ENCODE results near the gene RGS7.

RGS7 gene

GRCh38 chr1:240970253-240970652 lies 386.8 kb downstream of the RGS7 start:
- in situ Hi-C loops (cut with MboI; ENCODE audit: low sequenced_read_pairs): no loop called here
- DNase-seq (ENCODE audit: low spot score in 2 of 2): no peak
- H3K9me3 ChIP-seq: no peaks in the 10 kb centered on the region
- H3K4me3 ChIP-seq: no peak overlapping the region
- no peaks in the 10 kb centered on the region for H3K36me3 ChIP-seq (replicated peaks)
- H3K4me1 ChIP-seq: no peaks in the 10 kb centered on the region
- no peaks in the 10 kb centered on the region for H3K27me3 ChIP-seq (ENCODE audit: low read depth)

DNA sequence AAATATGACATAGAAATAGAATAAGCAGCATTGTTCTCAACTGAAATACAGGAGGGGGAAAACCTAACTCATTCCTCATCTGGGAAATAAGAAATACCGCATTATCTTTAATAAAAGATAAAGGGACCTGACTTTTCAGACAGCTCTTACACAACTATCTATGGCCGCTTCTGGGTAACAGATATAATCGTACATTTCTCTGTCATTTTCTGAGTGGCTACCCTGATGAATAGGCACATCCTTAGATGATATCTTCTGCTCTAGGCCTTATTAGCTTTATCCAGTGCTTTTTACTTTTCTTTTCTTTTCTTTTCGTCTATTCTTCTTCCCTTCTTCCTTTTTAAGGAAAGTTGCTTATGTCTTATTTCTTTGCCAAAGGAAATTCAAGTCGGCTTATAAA lies 388.1 kb downstream of the RGS7 start:
- Histone ChIP-seq H3K4me3 (no peak overlapping the region), H3K9me3 (no peaks in the 10 kb centered on the region), H3K27me3 (ENCODE audit: low read depth) (no peaks in the 10 kb centered on the region), H3K4me1 (no peaks in the 10 kb centered on the region), H3K36me3 (replicated peaks) (no peaks in the 10 kb centered on the region)
- DNase-seq (ENCODE audit: low spot score in 2 of 2): no peak
- in situ Hi-C loops (cut with MboI; ENCODE audit: low sequenced_read_pairs): no loop called here

DNA sequence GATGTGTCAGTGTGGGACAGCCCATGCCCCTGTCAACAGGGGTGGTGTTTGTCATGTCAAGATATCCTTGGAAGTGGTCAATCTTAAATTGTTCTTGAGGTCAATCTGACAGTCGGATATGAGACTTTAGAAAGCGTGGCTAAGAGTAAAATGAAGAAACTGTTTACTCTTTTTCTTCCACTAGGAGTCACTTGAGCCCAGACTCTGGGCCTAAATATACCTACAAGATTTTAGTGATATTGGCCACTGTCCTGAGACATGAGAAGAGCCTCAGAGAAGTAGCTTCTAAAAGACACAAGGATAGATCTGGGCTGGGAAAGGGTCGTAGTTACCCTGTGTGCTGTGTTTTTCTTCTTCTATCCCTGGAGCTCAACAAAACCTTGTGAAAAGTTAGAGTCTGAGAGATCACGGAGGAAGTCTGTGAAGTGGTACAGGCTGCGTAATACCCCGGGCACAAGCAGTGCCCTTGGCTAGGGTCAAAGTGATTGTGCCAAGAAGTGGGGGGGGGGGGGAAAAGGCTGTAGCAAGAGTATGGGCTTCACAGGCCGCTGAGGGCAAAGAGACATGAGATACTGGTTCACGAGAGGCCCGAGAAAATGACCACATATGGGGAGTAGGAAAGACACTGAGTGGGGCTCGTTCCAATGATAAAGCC lies 389.8 kb downstream of the RGS7 start:
- no peaks in the 10 kb centered on the region for H3K36me3 ChIP-seq (replicated peaks)
- in situ Hi-C loops (cut with MboI; ENCODE audit: low sequenced_read_pairs): no loop called here
- peaks cover 4% of the 10 kb centered on the region; the same call in 1 of the 2 replicates for H3K27me3 ChIP-seq (ENCODE audit: low read depth)
- DNase-seq (ENCODE audit: low spot score in 2 of 2): no peak
- H3K9me3 ChIP-seq: no peaks in the 10 kb centered on the region
- no peak overlapping the region for H3K4me3 ChIP-seq
- H3K4me1 ChIP-seq: no peaks in the 10 kb centered on the region

DNA sequence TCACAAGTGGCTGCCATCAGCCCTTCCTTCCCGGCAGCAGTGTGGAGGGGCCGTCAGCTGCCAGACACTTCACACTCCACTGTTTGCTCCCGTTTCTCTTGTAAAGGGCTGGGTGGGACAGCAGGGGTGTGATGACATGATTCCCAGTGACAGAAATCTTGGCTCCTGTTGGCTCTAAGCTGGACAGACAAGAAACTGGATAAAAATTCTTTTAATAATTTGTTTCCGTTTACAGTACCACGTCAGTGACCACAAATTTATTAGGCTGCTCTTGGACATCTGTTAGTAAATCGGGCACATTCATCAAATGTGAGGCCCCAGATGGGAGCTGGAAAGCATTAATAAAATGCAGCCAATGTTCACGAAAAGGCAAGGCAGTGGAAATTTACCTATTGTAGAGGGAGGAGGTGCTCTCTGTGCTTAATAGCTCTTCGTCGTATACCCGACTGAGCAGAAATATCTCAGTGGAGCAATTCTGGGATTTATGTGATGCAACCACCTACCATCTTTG lies 391.4 kb downstream of the RGS7 start:
- no peaks in the 10 kb centered on the region for H3K36me3 ChIP-seq (replicated peaks)
- no peak overlapping the region for H3K4me3 ChIP-seq
- in situ Hi-C loops (cut with MboI; ENCODE audit: low sequenced_read_pairs): no loop called here
- no peaks in the 10 kb centered on the region for H3K4me1 ChIP-seq
- no peak for DNase-seq (ENCODE audit: low spot score in 2 of 2)
- peaks cover 10% of the 10 kb centered on the region; the same call in 1 of the 2 replicates for H3K27me3 ChIP-seq (ENCODE audit: low read depth)
- no peaks in the 10 kb centered on the region for H3K9me3 ChIP-seq

DNA sequence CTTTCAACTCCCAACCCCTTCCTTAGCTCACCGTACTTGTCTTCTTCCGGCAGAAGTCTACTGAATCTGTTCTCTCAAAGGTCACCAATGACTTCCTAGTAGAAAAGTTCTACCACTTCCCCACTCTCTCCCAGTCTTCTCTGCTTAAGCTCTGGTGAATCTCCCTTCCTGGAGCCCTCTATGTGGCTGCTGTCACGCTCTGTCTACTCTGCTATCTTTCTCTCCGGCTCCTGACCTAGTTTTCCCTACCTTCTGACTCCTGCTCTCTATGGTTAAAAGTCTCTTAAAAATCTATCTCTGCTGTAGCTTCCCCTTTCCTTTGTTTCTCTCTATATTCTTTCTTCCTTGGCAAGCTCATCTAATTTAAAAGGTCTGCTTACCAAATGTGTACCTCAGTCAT lies 394.9 kb downstream of the RGS7 start:
- no peak overlapping the region for H3K4me3 ChIP-seq
- no peaks in the 10 kb centered on the region for H3K36me3 ChIP-seq (replicated peaks)
- no peak for DNase-seq (ENCODE audit: low spot score in 2 of 2)
- in situ Hi-C loops (cut with MboI; ENCODE audit: low sequenced_read_pairs): no loop called here
- no peaks in the 10 kb centered on the region for H3K9me3 ChIP-seq
- no peaks in the 10 kb centered on the region for H3K4me1 ChIP-seq
- H3K27me3 ChIP-seq (ENCODE audit: low read depth): peaks cover 10% of the 10 kb centered on the region

- H3K36me3 ChIP-seq (replicated peaks): no peaks in the 10 kb centered on the region
- no peak for DNase-seq (ENCODE audit: low spot score in 2 of 2)
- in situ Hi-C loops (cut with MboI; ENCODE audit: low sequenced_read_pairs): no loop called here
- H3K9me3 ChIP-seq: no peaks in the 10 kb centered on the region
- H3K4me1 ChIP-seq: no peaks in the 10 kb centered on the region
- H3K4me3 ChIP-seq: no peak overlapping the region
- peaks cover 5% of the 10 kb centered on the region; the same call in 1 of the 2 replicates for H3K27me3 ChIP-seq (ENCODE audit: low read depth)
Observed at GRCh38 chr1:240956424-240956823, 400.6 kb downstream of the RGS7 start.

DNA sequence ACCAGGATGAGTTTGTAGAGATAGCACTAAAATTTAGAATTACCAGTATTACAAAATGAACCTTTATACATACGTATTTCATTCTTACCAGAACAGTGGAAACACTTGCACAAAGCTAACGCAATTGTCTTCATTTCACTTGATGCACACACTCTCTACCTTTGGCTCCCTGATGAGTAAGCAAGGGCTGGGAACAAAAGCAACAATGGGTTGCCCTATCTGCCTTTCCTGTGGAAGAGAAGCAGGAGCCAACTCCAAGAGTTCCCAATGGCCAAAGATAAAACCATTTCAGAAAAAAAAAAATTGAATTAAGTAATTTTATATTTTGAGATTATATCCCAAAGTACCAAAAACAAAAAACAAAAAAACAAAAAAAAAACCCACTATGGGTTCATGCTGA lies 401.0 kb downstream of the RGS7 start:
- peaks cover 1% of the 10 kb centered on the region; the same call in 1 of the 2 replicates for H3K27me3 ChIP-seq (ENCODE audit: low read depth)
- no peak for DNase-seq (ENCODE audit: low spot score in 2 of 2)
- in situ Hi-C loops (cut with MboI; ENCODE audit: low sequenced_read_pairs): no loop called here

DNA sequence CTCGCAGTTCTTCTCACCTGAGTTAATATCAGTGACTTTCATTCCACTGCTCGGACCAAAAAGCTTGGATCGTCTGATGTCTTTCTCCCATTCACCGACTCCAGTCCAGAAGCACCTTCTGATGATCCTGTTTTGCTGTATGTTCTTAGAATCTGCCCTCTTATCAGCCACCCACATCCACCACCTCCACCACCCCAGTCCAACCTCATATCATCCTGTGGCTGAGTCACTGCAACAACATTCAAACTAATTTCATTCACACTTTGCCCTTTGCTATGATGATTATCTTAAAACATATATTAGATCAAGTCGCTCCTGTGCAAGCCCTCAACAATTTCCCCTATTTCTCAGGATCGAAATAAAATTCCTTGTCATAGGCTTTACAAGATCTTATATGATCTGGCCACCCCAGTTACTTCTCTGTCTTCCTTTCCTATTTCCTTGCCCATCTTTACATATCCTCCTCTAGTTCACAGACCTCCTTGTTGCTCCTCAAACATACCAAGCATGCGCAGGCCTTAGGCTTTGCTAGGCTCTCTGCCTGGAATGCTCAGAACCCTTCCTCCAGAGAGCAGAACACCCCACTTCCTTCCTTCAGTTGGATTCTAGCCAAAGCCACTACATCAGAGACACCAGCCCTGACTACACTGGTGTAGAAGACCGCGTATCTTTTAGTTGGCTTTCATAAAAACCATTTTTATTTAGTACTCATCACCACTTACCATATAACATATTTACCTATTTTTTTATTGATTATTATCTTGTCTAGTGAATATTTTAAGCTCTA lies 409.4 kb downstream of the RGS7 start:
- H3K4me3 ChIP-seq: no peak overlapping the region
- H3K9me3 ChIP-seq: no peaks in the 10 kb centered on the region
- no peaks in the 10 kb centered on the region for H3K36me3 ChIP-seq (replicated peaks)
- no peak for DNase-seq (ENCODE audit: low spot score in 2 of 2)
- H3K27me3 ChIP-seq (ENCODE audit: low read depth): no peaks in the 10 kb centered on the region
- no peaks in the 10 kb centered on the region for H3K4me1 ChIP-seq
- in situ Hi-C loops (cut with MboI; ENCODE audit: low sequenced_read_pairs): no loop called here

More for the DNA sequence above, 401.0 kb downstream of the RGS7 start:
- H3K4me3 ChIP-seq: no peak overlapping the region
- no peaks in the 10 kb centered on the region for H3K4me1 ChIP-seq
- no peaks in the 10 kb centered on the region for H3K9me3 ChIP-seq
- no peaks in the 10 kb centered on the region for H3K36me3 ChIP-seq (replicated peaks)

- peak; percentile 12 to 55 for DNase-seq (ENCODE audit: low spot score in 2 of 2)
- H3K4me3 ChIP-seq: no peak overlapping the region
- in situ Hi-C loops (cut with MboI; ENCODE audit: low sequenced_read_pairs): no loop called here
Observed at GRCh38 chr1:240946926-240947325, 410.1 kb downstream of the RGS7 start.

DNA sequence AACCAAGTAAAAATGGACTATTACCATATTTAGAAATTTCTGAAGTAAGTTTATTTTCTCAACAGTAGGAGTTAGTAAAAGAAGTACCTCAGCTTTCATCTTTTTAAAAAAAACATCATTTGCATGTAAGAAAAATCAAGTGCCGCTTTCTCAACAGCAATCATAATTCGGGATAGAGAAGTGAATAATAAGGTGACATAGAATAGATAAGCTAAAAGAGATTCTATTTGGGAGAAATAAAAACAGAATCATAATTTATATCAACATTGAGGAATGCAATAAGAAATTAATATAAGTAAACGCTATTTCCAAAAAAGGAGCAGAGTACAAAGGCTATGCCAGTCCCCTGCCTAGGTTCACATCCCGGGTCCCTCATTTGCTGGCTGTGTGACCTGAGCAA lies 414.1 kb downstream of the RGS7 start:
- no peak for DNase-seq (ENCODE audit: low spot score in 2 of 2)
- Histone ChIP-seq H3K27me3 (ENCODE audit: low read depth) (no peaks in the 10 kb centered on the region), H3K4me3 (no peak overlapping the region), H3K4me1 (no peaks in the 10 kb centered on the region), H3K9me3 (no peaks in the 10 kb centered on the region), H3K36me3 (replicated peaks) (no peaks in the 10 kb centered on the region)
- in situ Hi-C loops (cut with MboI; ENCODE audit: low sequenced_read_pairs): no loop called here

More at GRCh38 chr1:240946926-240947325, 410.1 kb downstream of the RGS7 start:
- Histone ChIP-seq H3K27me3 (ENCODE audit: low read depth) (no peaks in the 10 kb centered on the region), H3K9me3 (no peaks in the 10 kb centered on the region), H3K4me1 (no peaks in the 10 kb centered on the region), H3K36me3 (replicated peaks) (no peaks in the 10 kb centered on the region)

- in situ Hi-C loops (cut with MboI; ENCODE audit: low sequenced_read_pairs): no loop called here
- 0 out of 2 replicates have a peak, but pooled peaks cover 4% of the 10 kb centered on the region for H3K9me3 ChIP-seq
Observed at GRCh38 chr1:240941701-240942370, 415.2 kb downstream of the RGS7 start.

DNA sequence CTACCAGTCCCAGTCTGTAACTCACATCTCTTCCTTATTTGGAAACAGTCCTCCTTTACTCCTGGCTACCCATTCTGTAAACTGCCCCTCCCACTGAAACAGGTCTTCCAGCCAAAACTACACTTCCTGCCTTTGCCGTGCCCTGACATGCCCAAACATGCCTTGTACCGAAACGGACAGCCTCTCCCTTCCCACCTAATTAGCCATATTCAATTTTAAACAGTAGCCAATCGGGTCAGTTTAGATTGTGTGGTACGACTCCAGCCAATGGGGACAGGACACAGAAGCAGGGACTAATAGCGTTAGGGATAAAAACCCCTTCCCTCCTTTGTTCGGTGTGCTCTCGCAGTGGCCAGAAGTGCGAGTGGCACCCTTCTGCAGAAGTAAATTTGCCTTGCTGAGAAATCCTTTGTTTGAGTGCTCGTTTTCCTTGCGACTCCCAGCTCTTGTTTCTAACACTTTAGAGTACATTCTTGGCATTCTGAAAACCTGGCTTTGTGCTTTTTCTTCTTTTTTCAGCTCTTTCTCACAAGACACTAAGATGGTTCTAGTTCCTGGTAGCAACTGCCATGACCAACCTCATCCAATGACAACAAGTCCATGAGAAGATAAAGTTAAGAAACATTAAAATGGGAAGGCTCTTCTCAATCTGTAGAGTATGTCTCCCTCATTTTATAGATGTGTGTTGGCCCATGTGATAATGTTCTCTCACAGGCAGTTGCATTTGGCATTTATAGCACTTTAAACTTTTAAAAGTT lies 419.9 kb downstream of the RGS7 start:
- in situ Hi-C loops (cut with MboI; ENCODE audit: low sequenced_read_pairs): no loop called here
- Histone ChIP-seq H3K4me3 (no peak overlapping the region), H3K27me3 (ENCODE audit: low read depth) (no peaks in the 10 kb centered on the region), H3K36me3 (replicated peaks) (no peaks in the 10 kb centered on the region), H3K9me3 (0 out of 2 replicates have a peak, but pooled peaks cover 4% of the 10 kb centered on the region), H3K4me1 (no peaks in the 10 kb centered on the region)
- no peak for DNase-seq (ENCODE audit: low spot score in 2 of 2)

More at GRCh38 chr1:240941701-240942370, 415.2 kb downstream of the RGS7 start:
- H3K4me1 ChIP-seq: no peaks in the 10 kb centered on the region
- H3K36me3 ChIP-seq (replicated peaks): no peaks in the 10 kb centered on the region
- H3K27me3 ChIP-seq (ENCODE audit: low read depth): no peaks in the 10 kb centered on the region
- no peak for DNase-seq (ENCODE audit: low spot score in 2 of 2)
- no peak overlapping the region for H3K4me3 ChIP-seq

DNA sequence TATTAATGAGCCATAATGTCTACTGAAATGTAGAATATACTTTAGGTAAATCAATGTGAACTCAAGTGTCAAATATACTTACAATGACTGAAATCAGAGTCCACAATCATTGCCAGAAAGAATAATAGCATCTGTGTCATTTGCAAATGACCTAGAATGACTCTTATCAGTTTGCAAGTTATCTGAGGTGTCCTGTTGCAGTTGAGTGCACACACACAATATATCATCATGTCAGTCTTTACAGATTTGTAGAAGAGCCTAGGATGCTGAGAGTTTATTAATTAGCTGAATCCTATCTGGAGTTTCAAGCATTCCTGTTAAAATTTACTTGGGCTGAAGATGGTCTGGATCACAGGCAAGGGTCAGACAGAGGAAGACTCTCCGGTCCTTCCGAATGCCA lies 421.1 kb downstream of the RGS7 start:
- H3K36me3 ChIP-seq (replicated peaks): no peaks in the 10 kb centered on the region
- H3K9me3 ChIP-seq: 0 out of 2 replicates have a peak, but pooled peaks cover 4% of the 10 kb centered on the region
- in situ Hi-C loops (cut with MboI; ENCODE audit: low sequenced_read_pairs): no loop called here
- no peak overlapping the region for H3K4me3 ChIP-seq
- no peaks in the 10 kb centered on the region for H3K4me1 ChIP-seq
- H3K27me3 ChIP-seq (ENCODE audit: low read depth): no peaks in the 10 kb centered on the region
- DNase-seq (ENCODE audit: low spot score in 2 of 2): no peak
